Stomach smooth muscle (tissue), 2 donors: ENCODE measurements around the gene PROSER1.

Source experiments
- H3K27ac ChIP-seq: one replicate; pipeline ENCODE4 v1.7.0; 2013; ENCODE audit warnings: mild to moderate bottlenecking, low read length, inconsistent platforms
- H3K27me3 ChIP-seq, 2 donors: one replicate each; pipeline ENCODE4 v1.7.0; 2013; ENCODE audit warnings: low read length in 2 of 2; ENCODE audit not compliant: insufficient read depth in 2 of 2, control insufficient read depth in 1 of 2
- H3K36me3 ChIP-seq, 2 donors: one replicate each; pipeline ENCODE4 v1.7.0; 2013; ENCODE audit warnings: low read length in 2 of 2; ENCODE audit not compliant: control insufficient read depth in 2 of 2, insufficient read depth in 2 of 2
- H3K4me1 ChIP-seq: one replicate; pipeline ENCODE4 v1.7.0; 2013; ENCODE audit warnings: low read length; ENCODE audit not compliant: control insufficient read depth, insufficient read depth
- H3K4me3 ChIP-seq, 2 donors: one replicate each; pipeline ENCODE4 v1.7.0; 2013; ENCODE audit warnings: low read length in 2 of 2
- H3K9ac ChIP-seq, 2 donors: one replicate each; pipeline ENCODE4 v1.7.0; 2013; ENCODE audit warnings: low read length in 2 of 2, mild to moderate bottlenecking in 1 of 2
- H3K9me3 ChIP-seq, 2 donors: one replicate each; pipeline ENCODE4 v1.7.0; 2013; ENCODE audit warnings: low read length in 2 of 2; ENCODE audit not compliant: control insufficient read depth in 2 of 2
- donor health status: healthy.
- donor health status: Pancreatic carcinoma.

Gene PROSER1

GRCh38 chr13:39048806-39049205 lies 10.9 kb upstream of the PROSER1 start:
- H3K4me3 ChIP-seq: no peak overlapping the region
- no peaks in the 10 kb centered on the region for H3K4me1 ChIP-seq
- no peak overlapping the region for H3K27ac ChIP-seq
- H3K27me3 ChIP-seq: no peaks in the 10 kb centered on the region
- no peaks in the 10 kb centered on the region for H3K9me3 ChIP-seq
- no peak overlapping the region for H3K9ac ChIP-seq
- peaks cover 5 to 7% of the 10 kb centered on the region in 2 donors for H3K36me3 ChIP-seq

GRCh38 chr13:39047560-39047959 lies 9.7 kb upstream of the PROSER1 start:
- Histone ChIP-seq H3K9ac (no peak overlapping the region), H3K9me3 (no peaks in the 10 kb centered on the region), H3K27ac (no peak overlapping the region), H3K27me3 (no peaks in the 10 kb centered on the region), H3K36me3 (peaks cover 2 to 7% of the 10 kb centered on the region in 2 donors), H3K4me3 (no peak overlapping the region), H3K4me1 (no peaks in the 10 kb centered on the region)

GRCh38 chr13:39044536-39044935 lies 6.6 kb upstream of the PROSER1 start:
- H3K9ac ChIP-seq: no peak overlapping the region
- no peak overlapping the region for H3K4me3 ChIP-seq

DNA sequence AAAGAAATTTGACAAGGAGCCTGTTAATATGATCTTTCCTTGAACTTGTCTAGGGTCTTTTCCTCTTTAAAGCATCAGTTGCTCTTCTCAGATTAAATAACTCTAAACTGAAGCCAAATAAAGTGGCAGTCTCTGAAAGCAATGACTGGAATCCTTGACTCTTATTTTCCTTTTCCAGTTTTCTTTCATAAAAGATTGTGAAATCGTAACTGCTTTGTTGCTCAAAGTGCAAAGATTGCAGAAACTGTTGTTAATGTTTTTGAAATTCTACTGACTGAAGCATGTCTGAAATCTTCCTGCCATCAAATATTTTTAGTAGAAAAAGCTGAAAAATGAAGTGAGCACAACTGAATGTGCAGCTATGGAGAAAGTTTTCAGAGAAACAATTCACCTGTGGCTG lies 2.3 kb upstream of the PROSER1 start:
- H3K4me3 ChIP-seq: no peak overlapping the region
- peaks cover 3 to 4% of the 10 kb centered on the region in 2 donors for H3K36me3 ChIP-seq
- H3K27me3 ChIP-seq: no peaks in the 10 kb centered on the region
- no peak overlapping the region for H3K27ac ChIP-seq
- peaks cover 3% of the 10 kb centered on the region for H3K4me1 ChIP-seq
- H3K9me3 ChIP-seq: no peaks in the 10 kb centered on the region
- H3K9ac ChIP-seq: no peak overlapping the region

More at GRCh38 chr13:39044536-39044935, 6.6 kb upstream of the PROSER1 start:
- H3K27me3 ChIP-seq: no peaks in the 10 kb centered on the region
- no peaks in the 10 kb centered on the region for H3K4me1 ChIP-seq
- H3K9me3 ChIP-seq: no peaks in the 10 kb centered on the region
- peaks cover 5 to 7% of the 10 kb centered on the region in 2 donors for H3K36me3 ChIP-seq
- H3K27ac ChIP-seq: no peak overlapping the region

- peak overlapping the region; percentile 98 to 99 for H3K4me3 ChIP-seq
- no peaks in the 10 kb centered on the region for H3K9me3 ChIP-seq
- no peaks in the 10 kb centered on the region for H3K27me3 ChIP-seq
- peaks cover 2 to 3% of the 10 kb centered on the region in 2 donors for H3K36me3 ChIP-seq
- H3K27ac ChIP-seq: no peak overlapping the region
- H3K4me1 ChIP-seq: peaks cover 5% of the 10 kb centered on the region
- no peak overlapping the region for H3K9ac ChIP-seq
Observed at GRCh38 chr13:39039041-39039440, 1.2 kb upstream of the PROSER1 start.

GRCh38 chr13:39038569-39039030 lies 711 bp upstream of the PROSER1 start:
- Histone ChIP-seq H3K9ac (peak overlapping the region; percentile 79 to 91), H3K27ac (peak overlapping the region; percentile 66), H3K9me3 (no peaks in the 10 kb centered on the region), H3K36me3 (peaks cover 0 to 3% of the 10 kb centered on the region in 2 donors), H3K27me3 (no peaks in the 10 kb centered on the region), H3K4me3 (peak overlapping the region; percentile 98 to 99), H3K4me1 (peaks cover 5% of the 10 kb centered on the region)

DNA sequence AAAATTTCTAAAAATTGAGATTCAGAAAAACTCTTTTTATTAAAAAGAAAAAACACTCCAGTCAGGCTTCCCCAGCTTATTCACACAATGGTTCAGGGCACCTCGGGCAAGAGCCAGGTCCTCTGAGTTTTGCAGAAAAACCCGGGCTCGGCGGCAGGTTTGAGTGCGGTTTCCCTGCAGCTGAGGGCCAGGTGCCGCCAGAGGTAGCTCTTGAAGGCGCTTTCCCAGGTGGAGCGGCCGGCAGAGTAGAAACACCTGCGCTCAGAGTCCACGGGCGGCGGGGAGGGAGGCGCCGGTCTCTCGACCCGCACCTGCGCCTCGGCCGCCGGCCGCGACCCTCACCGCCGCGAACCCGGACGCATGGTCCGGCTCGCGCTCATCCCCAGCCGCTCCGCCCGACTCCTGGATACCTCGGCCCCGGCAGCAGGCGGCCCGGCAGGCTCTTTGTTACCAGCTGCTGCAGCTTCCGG lies 444 bp downstream of the PROSER1 start:
- Histone ChIP-seq H3K9ac (peak overlapping the region; percentile 79 to 91), H3K27me3 (no peaks in the 10 kb centered on the region), H3K36me3 (peaks cover 0 to 2% of the 10 kb centered on the region in 2 donors), H3K4me1 (peaks cover 5% of the 10 kb centered on the region), H3K27ac (peak overlapping the region; percentile 66), H3K4me3 (peak overlapping the region; percentile 98 to 99), H3K9me3 (no peaks in the 10 kb centered on the region)

GRCh38 chr13:39036212-39036611 lies 1.7 kb downstream of the PROSER1 start:
- peak overlapping the region; percentile 37 to 91 for H3K9ac ChIP-seq
- H3K27ac ChIP-seq: no peak overlapping the region
- no peaks in the 10 kb centered on the region for H3K36me3 ChIP-seq
- H3K4me1 ChIP-seq: peaks cover 5% of the 10 kb centered on the region
- H3K9me3 ChIP-seq: no peaks in the 10 kb centered on the region
- H3K4me3 ChIP-seq: peak overlapping the region; percentile 98 to 99
- no peaks in the 10 kb centered on the region for H3K27me3 ChIP-seq

DNA sequence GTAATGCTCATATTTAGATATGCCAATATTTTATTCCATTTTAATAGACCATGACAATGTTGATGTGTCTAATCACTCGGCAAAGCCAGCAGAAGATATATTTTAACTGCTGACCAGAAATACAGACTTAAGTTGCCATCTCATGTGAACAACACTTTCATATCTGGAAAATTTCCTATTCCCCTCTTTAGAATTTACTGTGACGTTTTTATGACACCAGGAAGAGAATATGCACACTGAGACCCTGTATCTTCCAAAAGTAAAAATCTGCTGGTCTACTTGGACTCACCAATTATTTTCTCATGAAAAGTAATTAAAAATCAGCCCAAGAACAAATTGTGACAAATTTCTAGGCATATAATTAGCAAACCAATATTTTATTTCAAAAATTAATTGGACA lies 2.1 kb downstream of the PROSER1 start:
- Histone ChIP-seq H3K27ac (no peak overlapping the region), H3K27me3 (no peaks in the 10 kb centered on the region), H3K4me1 (peaks cover 5% of the 10 kb centered on the region), H3K4me3 (peak overlapping the region; percentile 98 to 99), H3K36me3 (no peaks in the 10 kb centered on the region), H3K9me3 (no peaks in the 10 kb centered on the region), H3K9ac (peak overlapping the region in 1 of 2 donors; percentile 30)

- H3K4me1 ChIP-seq: peaks cover 5% of the 10 kb centered on the region
- peak overlapping the region in 1 of 2 donors; percentile 30 for H3K9ac ChIP-seq
- H3K36me3 ChIP-seq: no peaks in the 10 kb centered on the region
Observed at GRCh38 chr13:39035204-39035603, 2.7 kb downstream of the PROSER1 start.

DNA sequence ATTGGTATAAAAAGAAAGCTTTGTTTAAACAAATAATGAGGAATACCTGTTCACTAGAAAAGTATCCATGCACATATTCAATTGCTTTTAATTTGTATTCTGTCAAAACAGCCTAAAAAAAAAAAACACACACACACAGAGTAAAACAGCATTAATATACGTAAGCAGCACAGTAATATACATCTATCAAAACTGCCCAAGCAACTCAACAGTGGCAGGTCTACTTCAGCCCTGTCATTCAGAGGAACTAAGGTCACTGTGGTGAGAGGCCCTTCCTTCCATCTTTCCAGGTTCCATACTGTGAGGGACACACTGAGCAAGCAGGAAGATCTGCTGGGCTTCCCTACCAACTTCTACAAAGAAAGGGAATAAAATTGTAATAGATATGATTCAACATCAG lies 3.8 kb downstream of the PROSER1 start:
- Histone ChIP-seq H3K9me3 (no peaks in the 10 kb centered on the region), H3K9ac (no peak overlapping the region), H3K36me3 (no peaks in the 10 kb centered on the region), H3K4me3 (no peak overlapping the region), H3K27me3 (no peaks in the 10 kb centered on the region), H3K27ac (no peak overlapping the region), H3K4me1 (peaks cover 5% of the 10 kb centered on the region)

More at GRCh38 chr13:39035204-39035603, 2.7 kb downstream of the PROSER1 start:
- peak overlapping the region; percentile 44 to 99 for H3K4me3 ChIP-seq
- no peaks in the 10 kb centered on the region for H3K27me3 ChIP-seq
- H3K9me3 ChIP-seq: no peaks in the 10 kb centered on the region
- H3K27ac ChIP-seq: no peak overlapping the region
